WTC11 (cell line): ENCODE measurements around the gene FMO2. TPM values are rescaled to one million over a fixed set of nuclear protein-coding genes. Genes with fewer than 3 reads are reported as not detected.

Source experiments
- ATAC-seq: fragments of 200-7000 bp; cut with Tn5 transposase; 2 replicates; pipeline ENCODE4 v1.10.0; 2021; ENCODE audit warnings: mild to moderate bottlenecking, moderate library complexity
- CTCF ChIA-PET: fragments of 300-600 bp; sonication (Branson Sonifier 250); formaldehyde crosslinking; loops from one replicate; lab custom pipeline; 2021; ENCODE audit warnings: antibody characterized with exemption; lab: Charles Lee
- POLR2A ChIA-PET: fragments of 350-600 bp; sonication (Branson Sonifier 250); formaldehyde crosslinking; loops from one replicate; lab custom pipeline; 2021; ENCODE audit warnings: antibody characterized with exemption; lab: Charles Lee
- DNase-seq: peaks from one replicate; pipeline ENCODE4 v3.0.0; 2021; ENCODE audit warnings: low spot score
- H3K27ac Mint-ChIP-seq: 2 replicates; pipeline ENCODE4 v1.8.0; 2021; ENCODE audit warnings: mixed read lengths
- H3K27me3 Mint-ChIP-seq: 2 replicates; pipeline ENCODE4 v1.8.0; 2021; ENCODE audit warnings: low read depth, mild to moderate bottlenecking, moderate library complexity, mixed read lengths
- H3K36me3 Mint-ChIP-seq: 2 replicates; pipeline ENCODE4 v1.8.0; 2021; ENCODE audit warnings: mixed read lengths
- H3K4me1 Mint-ChIP-seq: 2 replicates; pipeline ENCODE4 v1.8.0; 2022; ENCODE audit warnings: mixed read lengths
- H3K4me3 Mint-ChIP-seq: 2 replicates; pipeline ENCODE4 v1.8.0; 2021; ENCODE audit warnings: mild to moderate bottlenecking, moderate library complexity, mixed read lengths
- H3K9me3 Mint-ChIP-seq: 2 replicates; pipeline ENCODE4 v1.8.0; 2021; ENCODE audit warnings: mixed read lengths
- CBFB ChIP-seq: sonication (generic); formaldehyde crosslinking; IDR thresholded peaks from 2 replicates; pipeline ENCODE4 v1.8.1; 2022; ENCODE audit warnings: mild to moderate bottlenecking, low read depth, missing genetic modification reagents
- ELF4 ChIP-seq: sonication (generic); formaldehyde crosslinking; IDR thresholded peaks from 2 replicates; pipeline ENCODE4 v1.8.1; 2022; ENCODE audit warnings: low read depth, mild to moderate bottlenecking, moderate library complexity, missing genetic modification reagents
- ESRRA ChIP-seq: sonication (generic); formaldehyde crosslinking; IDR thresholded peaks from 2 replicates; pipeline ENCODE4 v1.8.1; 2022; ENCODE audit warnings: mild to moderate bottlenecking, missing genetic modification reagents, borderline replicate concordance
- IRF2 ChIP-seq: sonication (generic); formaldehyde crosslinking; IDR thresholded peaks from 2 replicates; pipeline ENCODE4 v1.8.0; 2022; ENCODE audit warnings: low read depth, missing genetic modification reagents, borderline replicate concordance
- JAZF1 ChIP-seq: fragments of 250-450 bp; sonication (Bioruptor Pico); IDR thresholded peaks from 2 replicates; pipeline ENCODE4 v1.9.0; 2021; ENCODE audit warnings: moderate library complexity, mild to moderate bottlenecking, inconsistent platforms
- NFATC4 ChIP-seq: fragments of 250-450 bp; sonication (Bioruptor Pico); IDR thresholded peaks from 2 replicates; pipeline ENCODE4 v1.9.0; 2021; ENCODE audit warnings: mild to moderate bottlenecking
- NFYB ChIP-seq: sonication (generic); formaldehyde crosslinking; conservative IDR thresholded peaks from 2 replicates; pipeline ENCODE4 v1.8.0; 2022; ENCODE audit warnings: low read depth, missing genetic modification reagents
- OVOL2 ChIP-seq: fragments of 250-450 bp; sonication (Bioruptor Pico); IDR thresholded peaks from 2 replicates; pipeline ENCODE4 v1.9.0; 2021; ENCODE audit warnings: mild to moderate bottlenecking, borderline replicate concordance
- RORB ChIP-seq: fragments of 250-450 bp; sonication (Bioruptor Pico); IDR thresholded peaks from 2 replicates; pipeline ENCODE4 v1.9.0; 2021; ENCODE audit warnings: mild to moderate bottlenecking
- SOX15 ChIP-seq: fragments of 250-450 bp; sonication (Bioruptor Pico); IDR thresholded peaks from 2 replicates; pipeline ENCODE4 v1.9.0; 2021; ENCODE audit warnings: mild to moderate bottlenecking
- SP1 ChIP-seq: sonication (generic); formaldehyde crosslinking; conservative IDR thresholded peaks from 2 replicates; pipeline ENCODE4 v1.8.1; 2022; ENCODE audit warnings: missing genetic modification reagents
- TEAD4 ChIP-seq: sonication (generic); formaldehyde crosslinking; IDR thresholded peaks from 2 replicates; pipeline ENCODE4 v1.8.0; 2022; ENCODE audit warnings: mild to moderate bottlenecking, missing genetic modification reagents
- ZNF219 ChIP-seq: sonication (generic); formaldehyde crosslinking; IDR thresholded peaks from 2 replicates; pipeline ENCODE4 v1.8.0; 2023; ENCODE audit warnings: missing genetic modification reagents, mild to moderate bottlenecking, borderline replicate concordance
- ZNF317 ChIP-seq: sonication (generic); formaldehyde crosslinking; IDR thresholded peaks from 2 replicates; pipeline ENCODE4 v1.8.1; 2023; ENCODE audit warnings: low read depth, mild to moderate bottlenecking, moderate library complexity, missing genetic modification reagents, borderline replicate concordance
- total RNA-seq: library from RNA; stranded (reverse); gene quantifications from 3 replicates; pipeline ENCODE4 v1.2.3, GENCODE V29; 2021
- TF ChIP-seq, protein P1 (sequence below): sonication (generic); formaldehyde crosslinking; IDR thresholded peaks from 2 replicates; pipeline ENCODE4 v1.8.1; 2023; ENCODE audit warnings: mild to moderate bottlenecking, missing genetic modification reagents
- TF ChIP-seq, protein P2 (sequence below): fragments of 250-450 bp; sonication (Bioruptor Pico); conservative IDR thresholded peaks from 2 replicates; pipeline ENCODE4 v1.9.0; 2021; ENCODE audit warnings: mild to moderate bottlenecking
- TF ChIP-seq, protein P3 (sequence below): sonication (generic); formaldehyde crosslinking; IDR thresholded peaks from 2 replicates; pipeline ENCODE4 v1.8.1; 2023; ENCODE audit warnings: mild to moderate bottlenecking, missing genetic modification reagents, moderate library complexity
- TF ChIP-seq, protein P4 (sequence below): fragments of 250-450 bp; sonication (Bioruptor Pico); IDR thresholded peaks from 2 replicates; pipeline ENCODE4 v2.1.2; 2022; ENCODE audit warnings: mild to moderate bottlenecking, moderate library complexity
- TF ChIP-seq, protein P5 (sequence below): sonication (generic); formaldehyde crosslinking; IDR thresholded peaks from 2 replicates; pipeline ENCODE4 v1.8.0; 2022; ENCODE audit warnings: mild to moderate bottlenecking, missing genetic modification reagents
- TF ChIP-seq, protein P6 (sequence below): sonication (generic); formaldehyde crosslinking; IDR thresholded peaks from 2 replicates; pipeline ENCODE4 v1.8.0; 2022; ENCODE audit warnings: mild to moderate bottlenecking, missing genetic modification reagents
- TF ChIP-seq, protein P7 (sequence below): sonication (generic); formaldehyde crosslinking; IDR thresholded peaks from 2 replicates; pipeline ENCODE4 v1.8.1; 2022; ENCODE audit warnings: low read depth, missing genetic modification reagents, borderline replicate concordance
- TF ChIP-seq, protein P8 (sequence below): fragments of 250-450 bp; sonication (Bioruptor Pico); IDR thresholded peaks from 2 replicates; pipeline ENCODE4 v1.9.0; 2021; ENCODE audit warnings: mild to moderate bottlenecking, borderline replicate concordance

Gene FMO2
- total RNA-seq, 1 experiment from 2014 or later: not detected

DNA sequence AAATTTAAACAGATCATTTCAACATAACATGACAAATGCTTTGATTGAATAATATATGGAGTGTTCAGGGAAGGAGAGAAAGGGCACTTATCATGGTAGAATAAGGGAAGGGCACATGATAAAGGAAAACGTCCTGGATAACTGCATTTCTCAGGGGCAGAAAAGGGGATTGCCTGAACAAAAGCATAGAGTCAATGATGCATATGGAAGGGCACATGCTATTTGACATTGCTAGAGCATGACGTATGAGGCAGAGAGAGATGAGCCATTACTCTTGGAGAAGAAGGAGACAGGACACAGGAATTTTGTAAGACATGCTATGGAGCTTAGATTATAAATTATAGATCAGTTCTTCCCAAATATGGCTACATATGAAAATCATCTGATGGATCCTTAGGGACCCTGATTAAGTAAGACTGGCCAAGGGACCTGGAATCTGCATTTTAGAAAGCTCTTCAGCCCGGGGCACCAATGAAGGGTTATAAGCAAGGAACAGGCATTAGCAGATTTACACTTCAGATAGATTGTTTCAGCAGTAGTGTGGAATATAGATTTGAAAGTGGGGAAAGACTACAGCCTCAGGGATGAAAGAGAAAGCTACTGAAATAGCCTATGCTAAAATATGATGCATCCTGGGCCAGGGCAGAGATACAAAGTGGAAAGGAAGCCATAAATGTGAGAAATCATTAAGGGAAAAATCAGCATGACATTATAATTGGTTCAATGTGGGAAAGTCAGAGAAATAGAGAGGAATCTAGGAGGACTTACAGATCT, 21.3 kb downstream of the FMO2 start (continued):
- TF ChIP-seq ELF4 (CRISPR knock-in tag): no peak
- TF ChIP-seq ZNF219 (CRISPR knock-in tag): no peak
- no peak for TF ChIP-seq RORB
- TF ChIP-seq, protein P1, sequence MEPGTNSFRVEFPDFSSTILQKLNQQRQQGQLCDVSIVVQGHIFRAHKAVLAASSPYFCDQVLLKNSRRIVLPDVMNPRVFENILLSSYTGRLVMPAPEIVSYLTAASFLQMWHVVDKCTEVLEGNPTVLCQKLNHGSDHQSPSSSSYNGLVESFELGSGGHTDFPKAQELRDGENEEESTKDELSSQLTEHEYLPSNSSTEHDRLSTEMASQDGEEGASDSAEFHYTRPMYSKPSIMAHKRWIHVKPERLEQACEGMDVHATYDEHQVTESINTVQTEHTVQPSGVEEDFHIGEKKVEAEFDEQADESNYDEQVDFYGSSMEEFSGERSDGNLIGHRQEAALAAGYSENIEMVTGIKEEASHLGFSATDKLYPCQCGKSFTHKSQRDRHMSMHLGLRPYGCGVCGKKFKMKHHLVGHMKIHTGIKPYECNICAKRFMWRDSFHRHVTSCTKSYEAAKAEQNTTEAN: no peak
- TF ChIP-seq TEAD4 (CRISPR knock-in tag): no peak
- TF ChIP-seq IRF2 (CRISPR knock-in tag): no peak
- TF ChIP-seq, protein P2, sequence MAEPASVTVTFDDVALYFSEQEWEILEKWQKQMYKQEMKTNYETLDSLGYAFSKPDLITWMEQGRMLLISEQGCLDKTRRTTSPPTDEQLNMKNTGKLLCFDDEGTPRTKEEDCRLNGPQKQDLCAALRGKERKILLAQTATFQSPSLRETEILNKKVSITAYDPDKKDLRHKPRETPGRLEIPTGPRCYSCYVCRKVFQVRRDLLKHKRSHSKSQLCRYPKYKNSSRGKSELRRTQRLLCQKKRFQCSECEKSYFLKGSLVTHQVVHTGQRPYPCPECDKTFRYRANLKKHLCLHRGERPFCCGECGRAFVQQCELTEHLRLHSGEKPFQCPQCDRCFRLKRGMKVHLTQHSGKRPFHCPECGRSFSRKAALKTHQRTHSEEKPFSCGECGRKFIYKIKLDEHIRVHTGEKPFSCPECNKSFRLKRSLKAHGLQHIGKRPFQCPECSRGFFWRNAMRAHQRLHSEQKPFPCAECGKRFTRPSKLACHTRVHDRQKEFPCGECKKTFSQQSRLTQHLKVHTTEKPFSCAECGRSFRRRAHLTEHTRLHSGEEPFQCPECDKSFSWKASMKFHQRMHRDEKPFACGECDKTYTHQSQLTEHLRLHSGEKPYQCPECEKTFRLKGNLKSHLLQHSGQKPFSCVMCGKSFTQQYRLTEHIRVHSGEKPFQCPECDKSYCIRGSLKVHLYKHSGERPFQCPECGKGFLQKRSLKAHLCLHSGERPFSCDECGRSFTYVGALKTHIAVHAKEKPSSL: no peak
- no peak for TF ChIP-seq OVOL2 (CRISPR knock-in tag)

DNA sequence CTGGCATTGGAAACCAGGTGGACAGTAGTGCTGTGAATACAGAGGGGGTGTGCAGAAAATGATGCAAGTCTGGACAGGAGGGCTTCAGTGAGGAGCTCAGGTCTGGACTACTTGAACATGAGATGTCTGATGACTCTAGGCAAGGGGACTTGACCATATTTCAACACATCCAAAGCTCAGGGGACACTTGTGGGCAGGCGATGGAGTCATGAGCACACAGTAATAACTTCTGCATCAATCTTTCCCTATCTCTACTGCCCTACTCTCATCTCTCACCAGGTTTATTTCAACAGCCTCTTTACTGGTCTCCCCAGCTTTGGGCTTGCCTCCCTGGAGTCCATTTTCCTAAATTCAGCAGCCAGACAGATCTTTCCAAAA, 21.9 kb downstream of the FMO2 start:
- CTCF ChIA-PET: no interaction called here
- Mint-ChIP-seq H3K4me1 (peaks cover 25% of the 10 kb centered on the region), H3K27ac (no peak overlapping the region), H3K36me3 (no peaks in the 10 kb centered on the region), H3K9me3 (no peaks in the 10 kb centered on the region), H3K4me3 (no peak overlapping the region), H3K27me3 (peaks cover under 1% of the 10 kb centered on the region; the same call in 1 of the 2 replicates)
- POLR2A ChIA-PET: no interaction called here
- DNase-seq (no peak), ATAC-seq (no peak)
- TF ChIP-seq ZNF317 (CRISPR knock-in tag): no peak
- TF ChIP-seq NFATC4 (CRISPR knock-in tag): no peak
- TF ChIP-seq, protein P3, sequence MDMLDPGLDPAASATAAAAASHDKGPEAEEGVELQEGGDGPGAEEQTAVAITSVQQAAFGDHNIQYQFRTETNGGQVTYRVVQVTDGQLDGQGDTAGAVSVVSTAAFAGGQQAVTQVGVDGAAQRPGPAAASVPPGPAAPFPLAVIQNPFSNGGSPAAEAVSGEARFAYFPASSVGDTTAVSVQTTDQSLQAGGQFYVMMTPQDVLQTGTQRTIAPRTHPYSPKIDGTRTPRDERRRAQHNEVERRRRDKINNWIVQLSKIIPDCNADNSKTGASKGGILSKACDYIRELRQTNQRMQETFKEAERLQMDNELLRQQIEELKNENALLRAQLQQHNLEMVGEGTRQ (CRISPR knock-in tag): no peak
- no peak for TF ChIP-seq SP1 (CRISPR knock-in tag)
- TF ChIP-seq, protein P4, sequence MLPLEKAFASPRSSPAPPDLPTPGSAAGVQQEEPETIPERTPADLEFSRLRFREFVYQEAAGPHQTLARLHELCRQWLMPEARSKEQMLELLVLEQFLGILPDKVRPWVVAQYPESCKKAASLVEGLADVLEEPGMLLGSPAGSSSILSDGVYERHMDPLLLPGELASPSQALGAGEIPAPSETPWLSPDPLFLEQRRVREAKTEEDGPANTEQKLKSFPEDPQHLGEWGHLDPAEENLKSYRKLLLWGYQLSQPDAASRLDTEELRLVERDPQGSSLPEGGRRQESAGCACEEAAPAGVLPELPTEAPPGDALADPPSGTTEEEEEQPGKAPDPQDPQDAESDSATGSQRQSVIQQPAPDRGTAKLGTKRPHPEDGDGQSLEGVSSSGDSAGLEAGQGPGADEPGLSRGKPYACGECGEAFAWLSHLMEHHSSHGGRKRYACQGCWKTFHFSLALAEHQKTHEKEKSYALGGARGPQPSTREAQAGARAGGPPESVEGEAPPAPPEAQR: no peak
- TF ChIP-seq JAZF1 (CRISPR knock-in tag): no peak
- TF ChIP-seq, protein P5, sequence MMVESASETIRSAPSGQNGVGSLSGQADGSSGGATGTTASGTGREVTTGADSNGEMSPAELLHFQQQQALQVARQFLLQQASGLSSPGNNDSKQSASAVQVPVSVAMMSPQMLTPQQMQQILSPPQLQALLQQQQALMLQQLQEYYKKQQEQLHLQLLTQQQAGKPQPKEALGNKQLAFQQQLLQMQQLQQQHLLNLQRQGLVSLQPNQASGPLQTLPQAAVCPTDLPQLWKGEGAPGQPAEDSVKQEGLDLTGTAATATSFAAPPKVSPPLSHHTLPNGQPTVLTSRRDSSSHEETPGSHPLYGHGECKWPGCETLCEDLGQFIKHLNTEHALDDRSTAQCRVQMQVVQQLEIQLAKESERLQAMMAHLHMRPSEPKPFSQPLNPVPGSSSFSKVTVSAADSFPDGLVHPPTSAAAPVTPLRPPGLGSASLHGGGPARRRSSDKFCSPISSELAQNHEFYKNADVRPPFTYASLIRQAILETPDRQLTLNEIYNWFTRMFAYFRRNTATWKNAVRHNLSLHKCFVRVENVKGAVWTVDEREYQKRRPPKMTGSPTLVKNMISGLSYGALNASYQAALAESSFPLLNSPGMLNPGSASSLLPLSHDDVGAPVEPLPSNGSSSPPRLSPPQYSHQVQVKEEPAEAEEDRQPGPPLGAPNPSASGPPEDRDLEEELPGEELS (CRISPR knock-in tag): no peak
- TF ChIP-seq CBFB (CRISPR knock-in tag): no peak
- TF ChIP-seq, protein P6, sequence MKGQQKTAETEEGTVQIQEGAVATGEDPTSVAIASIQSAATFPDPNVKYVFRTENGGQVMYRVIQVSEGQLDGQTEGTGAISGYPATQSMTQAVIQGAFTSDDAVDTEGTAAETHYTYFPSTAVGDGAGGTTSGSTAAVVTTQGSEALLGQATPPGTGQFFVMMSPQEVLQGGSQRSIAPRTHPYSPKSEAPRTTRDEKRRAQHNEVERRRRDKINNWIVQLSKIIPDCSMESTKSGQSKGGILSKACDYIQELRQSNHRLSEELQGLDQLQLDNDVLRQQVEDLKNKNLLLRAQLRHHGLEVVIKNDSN (CRISPR knock-in tag): no peak
- no peak for TF ChIP-seq SOX15 (CRISPR knock-in tag)
- TF ChIP-seq, protein P7, sequence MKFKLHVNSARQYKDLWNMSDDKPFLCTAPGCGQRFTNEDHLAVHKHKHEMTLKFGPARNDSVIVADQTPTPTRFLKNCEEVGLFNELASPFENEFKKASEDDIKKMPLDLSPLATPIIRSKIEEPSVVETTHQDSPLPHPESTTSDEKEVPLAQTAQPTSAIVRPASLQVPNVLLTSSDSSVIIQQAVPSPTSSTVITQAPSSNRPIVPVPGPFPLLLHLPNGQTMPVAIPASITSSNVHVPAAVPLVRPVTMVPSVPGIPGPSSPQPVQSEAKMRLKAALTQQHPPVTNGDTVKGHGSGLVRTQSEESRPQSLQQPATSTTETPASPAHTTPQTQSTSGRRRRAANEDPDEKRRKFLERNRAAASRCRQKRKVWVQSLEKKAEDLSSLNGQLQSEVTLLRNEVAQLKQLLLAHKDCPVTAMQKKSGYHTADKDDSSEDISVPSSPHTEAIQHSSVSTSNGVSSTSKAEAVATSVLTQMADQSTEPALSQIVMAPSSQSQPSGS (CRISPR knock-in tag): no peak
- TF ChIP-seq, protein P8, sequence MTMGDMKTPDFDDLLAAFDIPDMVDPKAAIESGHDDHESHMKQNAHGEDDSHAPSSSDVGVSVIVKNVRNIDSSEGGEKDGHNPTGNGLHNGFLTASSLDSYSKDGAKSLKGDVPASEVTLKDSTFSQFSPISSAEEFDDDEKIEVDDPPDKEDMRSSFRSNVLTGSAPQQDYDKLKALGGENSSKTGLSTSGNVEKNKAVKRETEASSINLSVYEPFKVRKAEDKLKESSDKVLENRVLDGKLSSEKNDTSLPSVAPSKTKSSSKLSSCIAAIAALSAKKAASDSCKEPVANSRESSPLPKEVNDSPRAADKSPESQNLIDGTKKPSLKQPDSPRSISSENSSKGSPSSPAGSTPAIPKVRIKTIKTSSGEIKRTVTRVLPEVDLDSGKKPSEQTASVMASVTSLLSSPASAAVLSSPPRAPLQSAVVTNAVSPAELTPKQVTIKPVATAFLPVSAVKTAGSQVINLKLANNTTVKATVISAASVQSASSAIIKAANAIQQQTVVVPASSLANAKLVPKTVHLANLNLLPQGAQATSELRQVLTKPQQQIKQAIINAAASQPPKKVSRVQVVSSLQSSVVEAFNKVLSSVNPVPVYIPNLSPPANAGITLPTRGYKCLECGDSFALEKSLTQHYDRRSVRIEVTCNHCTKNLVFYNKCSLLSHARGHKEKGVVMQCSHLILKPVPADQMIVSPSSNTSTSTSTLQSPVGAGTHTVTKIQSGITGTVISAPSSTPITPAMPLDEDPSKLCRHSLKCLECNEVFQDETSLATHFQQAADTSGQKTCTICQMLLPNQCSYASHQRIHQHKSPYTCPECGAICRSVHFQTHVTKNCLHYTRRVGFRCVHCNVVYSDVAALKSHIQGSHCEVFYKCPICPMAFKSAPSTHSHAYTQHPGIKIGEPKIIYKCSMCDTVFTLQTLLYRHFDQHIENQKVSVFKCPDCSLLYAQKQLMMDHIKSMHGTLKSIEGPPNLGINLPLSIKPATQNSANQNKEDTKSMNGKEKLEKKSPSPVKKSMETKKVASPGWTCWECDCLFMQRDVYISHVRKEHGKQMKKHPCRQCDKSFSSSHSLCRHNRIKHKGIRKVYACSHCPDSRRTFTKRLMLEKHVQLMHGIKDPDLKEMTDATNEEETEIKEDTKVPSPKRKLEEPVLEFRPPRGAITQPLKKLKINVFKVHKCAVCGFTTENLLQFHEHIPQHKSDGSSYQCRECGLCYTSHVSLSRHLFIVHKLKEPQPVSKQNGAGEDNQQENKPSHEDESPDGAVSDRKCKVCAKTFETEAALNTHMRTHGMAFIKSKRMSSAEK (CRISPR knock-in tag): no peak
- TF ChIP-seq ESRRA (CRISPR knock-in tag): no peak
- TF ChIP-seq NFYB (CRISPR knock-in tag): no peak
